Osteoblast (primary cell): ENCODE data around the gene TSPAN19. TPM values are rescaled to one million over a fixed set of nuclear protein-coding genes. Genes with fewer than 3 reads are reported as not detected.

Experiments
- DNase-seq: peaks from one replicate; pipeline ENCODE4 v3.0.0; 2011; ENCODE audit warnings: low spot score, mixed read lengths; ENCODE audit not compliant: insufficient read length; ENCODE audit errors: missing footprints
- H2AFZ ChIP-seq: 2 replicates; pipeline ENCODE4 v1.6.0; 2011; ENCODE audit warnings: mild to moderate bottlenecking, low read length
- H3K27ac ChIP-seq: 2 replicates; pipeline ENCODE4 v1.5.1; 2011; ENCODE audit warnings: mild to moderate bottlenecking, low read depth, low read length, moderate library complexity
- H3K27me3 ChIP-seq: 2 replicates; pipeline ENCODE4 v1.6.0; 2012; ENCODE audit warnings: mild to moderate bottlenecking, control low read depth, inconsistent platforms, low read length, moderate library complexity; ENCODE audit not compliant: insufficient read depth
- H3K36me3 ChIP-seq: 2 replicates; pipeline ENCODE4 v1.5.1; 2011; ENCODE audit warnings: mild to moderate bottlenecking, low read length, control low read depth, moderate library complexity; ENCODE audit not compliant: insufficient read depth
- H3K4me1 ChIP-seq: 2 replicates; pipeline ENCODE4 v1.5.1; 2011; ENCODE audit warnings: mild to moderate bottlenecking, low read length, control low read depth, moderate library complexity; ENCODE audit not compliant: insufficient read depth
- H3K4me2 ChIP-seq: 2 replicates; pipeline ENCODE4 v1.6.0; 2011; ENCODE audit warnings: mild to moderate bottlenecking, low read length; ENCODE audit not compliant: insufficient read depth
- H3K4me3 ChIP-seq: fragments of 200-600 bp; sonication (generic); 3 replicates; pipeline ENCODE4 v1.5.1; 2012; ENCODE audit warnings: mild to moderate bottlenecking, low read length, inconsistent platforms; ENCODE audit not compliant: insufficient read depth
- H3K79me2 ChIP-seq: 2 replicates; pipeline ENCODE4 v1.6.0; 2012; ENCODE audit warnings: mild to moderate bottlenecking, low read length, control low read depth, inconsistent platforms; ENCODE audit not compliant: insufficient read depth
- H3K9me3 ChIP-seq: 2 replicates; pipeline ENCODE4 v1.5.1; 2011; ENCODE audit warnings: low read depth, low read length, control low read depth
- H4K20me1 ChIP-seq: 2 replicates; pipeline ENCODE4 v1.6.0; 2012; ENCODE audit warnings: mild to moderate bottlenecking, low read length, control low read depth; ENCODE audit not compliant: insufficient read depth
- total RNA-seq: library from RNA; depleted of rRNA; stranded (reverse); fragments of >200 nt; gene quantifications from 2 replicates; pipeline ENCODE4 v1.2.3, GENCODE V29; 2012
- TF ChIP-seq, protein P1 (sequence below): IDR thresholded peaks from 2 replicates; pipeline ENCODE4 v1.5.1; 2011; ENCODE audit warnings: mild to moderate bottlenecking, low read depth, low read length, moderate library complexity; ENCODE audit errors: extremely low read depth

The TSPAN19 gene
- total RNA-seq, 1 donor, result not detected

DNA sequence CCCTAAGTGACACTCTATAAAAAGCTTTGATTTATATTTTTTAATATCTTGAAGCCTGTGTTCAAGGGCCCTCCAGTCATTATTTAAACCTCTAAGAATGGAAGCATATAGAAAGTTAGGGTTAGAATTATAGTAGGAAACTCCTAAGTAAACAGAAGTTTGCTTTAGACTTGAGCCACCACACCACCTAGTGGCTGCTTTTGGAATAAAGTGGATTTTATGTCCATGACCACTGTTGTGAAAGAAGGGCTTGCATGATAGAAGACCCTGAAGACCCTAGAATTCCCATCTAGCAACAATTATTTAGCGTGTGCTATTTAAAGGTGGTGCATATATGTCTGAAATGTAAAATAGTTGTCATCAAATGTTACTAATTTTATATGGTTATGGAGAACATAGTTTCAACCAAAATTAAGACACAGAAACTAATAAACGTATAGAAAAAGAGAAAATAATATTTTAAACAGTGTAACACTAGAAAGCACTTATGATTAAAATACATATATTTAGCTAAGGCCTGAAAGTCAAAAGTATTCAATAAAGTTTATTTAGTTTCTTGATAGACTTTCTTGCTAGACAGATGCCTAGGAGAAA is 21.4 kb upstream of the TSPAN19 start:
- TF ChIP-seq, protein P1, sequence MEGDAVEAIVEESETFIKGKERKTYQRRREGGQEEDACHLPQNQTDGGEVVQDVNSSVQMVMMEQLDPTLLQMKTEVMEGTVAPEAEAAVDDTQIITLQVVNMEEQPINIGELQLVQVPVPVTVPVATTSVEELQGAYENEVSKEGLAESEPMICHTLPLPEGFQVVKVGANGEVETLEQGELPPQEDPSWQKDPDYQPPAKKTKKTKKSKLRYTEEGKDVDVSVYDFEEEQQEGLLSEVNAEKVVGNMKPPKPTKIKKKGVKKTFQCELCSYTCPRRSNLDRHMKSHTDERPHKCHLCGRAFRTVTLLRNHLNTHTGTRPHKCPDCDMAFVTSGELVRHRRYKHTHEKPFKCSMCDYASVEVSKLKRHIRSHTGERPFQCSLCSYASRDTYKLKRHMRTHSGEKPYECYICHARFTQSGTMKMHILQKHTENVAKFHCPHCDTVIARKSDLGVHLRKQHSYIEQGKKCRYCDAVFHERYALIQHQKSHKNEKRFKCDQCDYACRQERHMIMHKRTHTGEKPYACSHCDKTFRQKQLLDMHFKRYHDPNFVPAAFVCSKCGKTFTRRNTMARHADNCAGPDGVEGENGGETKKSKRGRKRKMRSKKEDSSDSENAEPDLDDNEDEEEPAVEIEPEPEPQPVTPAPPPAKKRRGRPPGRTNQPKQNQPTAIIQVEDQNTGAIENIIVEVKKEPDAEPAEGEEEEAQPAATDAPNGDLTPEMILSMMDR, result peak; percentile 78

DNA sequence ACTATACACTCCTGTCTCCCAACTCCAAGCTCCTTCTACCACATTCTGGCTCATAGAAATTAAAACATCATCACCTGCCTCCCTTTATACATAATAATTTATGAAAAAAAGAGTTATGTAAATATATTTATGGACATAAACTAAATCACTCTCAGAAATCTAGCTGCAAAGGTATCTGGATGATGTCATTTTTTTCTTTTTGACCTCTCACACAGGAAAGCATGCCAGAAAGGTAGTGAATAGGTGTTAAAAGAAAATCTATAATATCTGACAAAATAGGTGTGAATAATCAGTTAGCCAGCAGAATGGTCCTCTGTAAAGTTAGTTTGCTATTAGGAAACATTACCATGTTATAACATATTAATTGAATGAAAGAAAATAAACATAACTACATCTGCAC is 7.8 kb upstream of the TSPAN19 start:
- no peak for DNase-seq
- Histone ChIP-seq H3K9me3 (no peaks in the 10 kb centered on the region), H3K79me2 (no peaks in the 10 kb centered on the region), H3K27ac (no peak overlapping the region), H3K4me3 (no peak overlapping the region), H3K4me1 (no peaks in the 10 kb centered on the region), H3K27me3 (no peaks in the 10 kb centered on the region), H3K4me2 (no peak overlapping the region), H2AFZ (no peak overlapping the region), H3K36me3 (no peaks in the 10 kb centered on the region), H4K20me1 (no peaks in the 10 kb centered on the region)
- TF ChIP-seq, protein P1, result no peak

More for the DNA sequence above, 21.4 kb upstream of the TSPAN19 start:
- Histone ChIP-seq H3K4me1 (no peaks in the 10 kb centered on the region), H3K27me3 (no peaks in the 10 kb centered on the region), H3K4me3 (no peak overlapping the region), H3K36me3 (no peaks in the 10 kb centered on the region), H2AFZ (no peak overlapping the region), H3K9me3 (no peaks in the 10 kb centered on the region), H4K20me1 (no peaks in the 10 kb centered on the region), H3K4me2 (no peak overlapping the region), H3K79me2 (no peaks in the 10 kb centered on the region), H3K27ac (no peak overlapping the region)
- DNase-seq, result no peak

DNA sequence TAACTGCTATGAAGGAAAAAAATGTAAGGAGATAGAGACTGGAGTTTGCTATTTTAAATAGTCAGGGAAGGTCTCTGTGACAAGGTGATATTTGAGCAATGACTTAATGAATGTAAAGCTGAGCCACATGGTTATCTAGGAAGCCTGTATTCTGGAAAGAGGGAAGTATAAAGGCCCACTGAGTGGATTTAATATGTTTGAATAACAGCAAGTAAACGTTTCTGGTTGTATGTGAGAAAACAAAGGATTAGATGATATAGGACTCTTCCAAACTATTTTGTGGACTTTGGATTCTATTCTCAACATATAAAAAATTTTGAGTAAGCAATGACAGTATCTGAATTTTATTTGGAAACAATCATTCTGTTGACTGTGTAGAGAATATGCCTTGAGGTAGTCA is 5.3 kb upstream of the TSPAN19 start:
- H3K4me2 ChIP-seq, result no peak overlapping the region
- H2AFZ ChIP-seq, result no peak overlapping the region
- no peaks in the 10 kb centered on the region for H3K4me1 ChIP-seq
- no peaks in the 10 kb centered on the region for H3K36me3 ChIP-seq
- no peaks in the 10 kb centered on the region for H4K20me1 ChIP-seq
- no peak overlapping the region for H3K27ac ChIP-seq
- H3K9me3 ChIP-seq, result no peaks in the 10 kb centered on the region
- no peaks in the 10 kb centered on the region for H3K79me2 ChIP-seq
- no peak for DNase-seq
- H3K27me3 ChIP-seq, result no peaks in the 10 kb centered on the region
- TF ChIP-seq, protein P1, result no peak
- no peak overlapping the region for H3K4me3 ChIP-seq

DNA sequence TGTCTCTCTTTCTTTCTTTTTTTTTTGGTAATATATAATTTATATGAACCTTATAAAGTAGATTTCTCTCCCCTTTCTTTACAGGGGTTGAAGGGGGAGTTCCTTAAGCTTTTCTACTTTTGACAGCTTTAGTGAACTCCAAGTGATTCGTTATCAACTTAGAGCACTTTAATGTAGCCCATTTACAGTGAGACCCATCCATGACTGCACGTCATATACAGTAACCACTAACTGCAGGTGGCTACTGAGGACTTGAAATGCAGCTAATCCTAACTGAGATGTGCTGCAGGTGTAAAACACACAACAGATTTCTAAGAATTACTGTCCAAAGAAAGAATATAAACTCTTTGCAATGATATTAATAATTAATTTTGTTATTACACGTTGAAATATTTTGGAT is 656 bp upstream of the TSPAN19 start:
- no peaks in the 10 kb centered on the region for H4K20me1 ChIP-seq
- TF ChIP-seq, protein P1, result no peak
- no peaks in the 10 kb centered on the region for H3K27me3 ChIP-seq
- H3K4me3 ChIP-seq, result peak overlapping the region; percentile 62
- H3K4me1 ChIP-seq, result no peaks in the 10 kb centered on the region
- H3K36me3 ChIP-seq, result no peaks in the 10 kb centered on the region
- no peak for DNase-seq
- H3K9me3 ChIP-seq, result no peaks in the 10 kb centered on the region
- peak overlapping the region; percentile 82 for H3K4me2 ChIP-seq
- peak overlapping the region; percentile 84 for H2AFZ ChIP-seq
- no peaks in the 10 kb centered on the region for H3K79me2 ChIP-seq
- no peak overlapping the region for H3K27ac ChIP-seq
